ENCODE measurements around the gene PARD3B.

PARD3B gene

DNA sequence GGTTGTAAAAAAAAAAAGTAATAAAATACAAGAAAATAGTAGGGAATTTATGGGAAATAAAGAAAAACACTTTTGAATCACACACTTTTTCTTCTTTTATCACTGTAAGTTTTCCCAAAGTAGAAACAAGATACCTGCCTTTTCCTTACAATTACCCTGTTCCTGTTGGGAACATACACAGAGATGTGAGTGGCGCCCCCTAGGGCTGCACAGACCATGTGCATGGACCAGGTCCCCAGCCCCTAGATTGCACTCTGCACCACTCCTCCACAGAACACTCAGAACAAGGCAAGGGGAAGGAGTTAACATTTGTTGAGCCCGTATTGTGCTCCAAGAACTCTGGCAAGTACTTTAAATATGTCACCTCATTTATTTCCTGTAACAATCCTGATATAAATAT is 1018.4 kb downstream of the PARD3B start:
- TF ChIP-seq, protein P1, sequence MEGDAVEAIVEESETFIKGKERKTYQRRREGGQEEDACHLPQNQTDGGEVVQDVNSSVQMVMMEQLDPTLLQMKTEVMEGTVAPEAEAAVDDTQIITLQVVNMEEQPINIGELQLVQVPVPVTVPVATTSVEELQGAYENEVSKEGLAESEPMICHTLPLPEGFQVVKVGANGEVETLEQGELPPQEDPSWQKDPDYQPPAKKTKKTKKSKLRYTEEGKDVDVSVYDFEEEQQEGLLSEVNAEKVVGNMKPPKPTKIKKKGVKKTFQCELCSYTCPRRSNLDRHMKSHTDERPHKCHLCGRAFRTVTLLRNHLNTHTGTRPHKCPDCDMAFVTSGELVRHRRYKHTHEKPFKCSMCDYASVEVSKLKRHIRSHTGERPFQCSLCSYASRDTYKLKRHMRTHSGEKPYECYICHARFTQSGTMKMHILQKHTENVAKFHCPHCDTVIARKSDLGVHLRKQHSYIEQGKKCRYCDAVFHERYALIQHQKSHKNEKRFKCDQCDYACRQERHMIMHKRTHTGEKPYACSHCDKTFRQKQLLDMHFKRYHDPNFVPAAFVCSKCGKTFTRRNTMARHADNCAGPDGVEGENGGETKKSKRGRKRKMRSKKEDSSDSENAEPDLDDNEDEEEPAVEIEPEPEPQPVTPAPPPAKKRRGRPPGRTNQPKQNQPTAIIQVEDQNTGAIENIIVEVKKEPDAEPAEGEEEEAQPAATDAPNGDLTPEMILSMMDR (conservative IDR thresholded peaks at IDR 0.05; ENCODE audit: low read depth, low read length) = peak; percentile 55
- H3K4me3 ChIP-seq (ENCODE audit: low read length) = no peak overlapping the region
- no peak for DNase-seq (ENCODE audit: low read depth)

DNA sequence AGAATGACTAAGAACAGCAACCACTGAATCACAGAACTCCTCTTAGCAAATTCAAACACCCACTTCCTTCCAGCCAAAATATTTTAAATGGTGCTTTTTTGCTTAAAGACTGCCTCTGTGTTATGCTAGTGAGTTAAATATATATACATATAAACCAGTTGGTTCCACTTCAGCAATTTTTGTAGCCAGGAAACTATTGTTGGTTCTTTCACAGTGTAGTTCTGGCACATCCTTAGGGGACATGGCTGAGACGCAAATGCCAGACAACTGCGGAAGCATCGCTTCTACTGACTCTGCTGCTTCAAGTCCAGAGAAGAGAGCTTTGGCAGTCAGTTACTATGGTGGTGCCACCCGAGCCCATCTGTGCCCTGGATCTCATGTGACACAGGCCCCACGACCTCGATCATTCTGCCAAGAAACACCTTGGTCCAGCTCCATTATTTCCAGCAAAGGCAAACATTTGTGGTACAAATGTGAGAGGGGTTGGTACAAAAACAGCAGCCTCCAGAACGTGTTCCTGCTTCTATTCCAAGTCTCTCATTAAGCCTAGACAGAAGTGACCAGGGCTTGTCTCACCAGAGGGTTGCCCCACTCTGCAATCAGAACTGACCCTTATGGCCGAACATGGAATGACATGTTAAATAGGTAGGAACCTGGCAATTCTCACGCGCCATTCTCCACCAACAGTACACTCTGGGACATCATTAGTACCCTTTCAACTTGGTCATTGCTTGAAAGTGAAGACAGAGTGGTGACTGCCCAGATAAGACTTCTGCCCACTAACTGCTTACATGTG is 1019.3 kb downstream of the PARD3B start:
- no peak overlapping the region for H3K4me3 ChIP-seq (ENCODE audit: low read length)
- TF ChIP-seq, protein P1 (conservative IDR thresholded peaks at IDR 0.05; ENCODE audit: low read depth, low read length) = peak; percentile 12
- DNase-seq (ENCODE audit: low read depth) = no peak

DNA sequence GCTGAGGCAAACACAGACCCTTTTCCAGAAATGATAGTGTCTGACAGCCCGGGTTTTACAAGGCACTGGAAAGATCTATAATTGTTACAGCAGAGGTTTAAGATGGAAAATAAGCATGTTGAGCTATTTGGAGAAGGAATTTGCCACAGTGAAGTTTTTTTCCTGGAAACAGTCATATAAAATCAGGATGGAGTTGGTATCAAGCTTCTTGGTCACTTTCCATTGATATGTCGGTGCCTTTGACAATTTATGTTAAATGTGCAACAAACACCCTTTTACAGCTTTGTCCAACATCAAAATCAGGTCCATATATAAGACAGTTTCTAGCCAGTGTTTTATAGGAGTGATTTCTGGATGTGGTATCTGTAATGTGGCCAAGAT is 1019.9 kb downstream of the PARD3B start:
- TF ChIP-seq, protein P1 (conservative IDR thresholded peaks at IDR 0.05; ENCODE audit: low read depth, low read length) = no peak
- DNase-seq (ENCODE audit: low read depth) = no peak
- no peak overlapping the region for H3K4me3 ChIP-seq (ENCODE audit: low read length)

DNA sequence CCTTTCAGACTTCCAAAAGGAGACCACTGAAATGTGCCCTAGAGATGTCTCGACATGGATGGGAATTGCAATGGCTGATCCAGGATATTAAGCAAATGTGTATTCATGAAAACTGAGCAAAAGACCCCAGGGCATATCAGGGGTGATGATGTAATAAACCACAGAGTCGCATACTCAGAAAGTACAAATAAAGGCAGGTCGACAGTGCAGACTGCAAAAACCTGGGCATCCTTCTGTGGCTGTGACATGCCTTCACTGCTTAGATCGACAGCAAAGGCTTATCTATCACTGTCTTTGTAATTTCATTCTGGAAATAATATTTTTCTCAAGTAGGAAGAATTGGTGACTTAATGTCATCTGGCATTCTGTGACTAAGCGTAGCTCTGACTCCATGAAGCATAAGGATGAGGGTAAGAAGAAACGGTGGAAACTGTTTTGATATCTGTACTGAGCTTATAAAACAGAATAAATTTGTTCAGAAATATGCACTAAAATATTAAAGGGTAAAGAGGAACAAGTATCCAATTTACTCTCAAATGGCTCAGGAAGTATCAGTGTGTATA is 1021.4 kb downstream of the PARD3B start:
- H3K4me3 ChIP-seq (ENCODE audit: low read length) = no peak overlapping the region
- no peak for DNase-seq (ENCODE audit: low read depth)
- TF ChIP-seq, protein P1 (conservative IDR thresholded peaks at IDR 0.05; ENCODE audit: low read depth, low read length) = no peak

DNA sequence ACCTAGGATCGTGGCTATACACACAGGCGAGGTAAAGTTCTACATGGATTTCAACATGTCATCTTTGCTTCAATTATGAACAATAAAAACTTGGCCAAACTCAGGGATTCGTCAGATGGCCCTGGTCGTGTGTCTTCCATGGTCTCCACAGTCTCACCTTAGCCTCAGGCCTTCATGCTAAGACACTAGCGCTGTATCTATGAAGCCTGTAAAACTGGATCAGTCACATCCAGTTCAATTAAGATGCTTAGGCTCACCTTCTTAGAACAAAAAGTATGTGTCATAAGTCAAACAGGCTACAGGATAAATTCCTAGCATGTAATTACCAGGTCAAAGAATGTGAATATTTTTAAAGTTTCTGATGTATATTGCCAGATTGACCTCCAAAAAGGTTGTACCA is 1023.3 kb downstream of the PARD3B start:
- DNase-seq (ENCODE audit: low read depth) = no peak
- TF ChIP-seq, protein P1 (conservative IDR thresholded peaks at IDR 0.05; ENCODE audit: low read depth, low read length) = no peak
- no peak overlapping the region for H3K4me3 ChIP-seq (ENCODE audit: low read length)

DNA sequence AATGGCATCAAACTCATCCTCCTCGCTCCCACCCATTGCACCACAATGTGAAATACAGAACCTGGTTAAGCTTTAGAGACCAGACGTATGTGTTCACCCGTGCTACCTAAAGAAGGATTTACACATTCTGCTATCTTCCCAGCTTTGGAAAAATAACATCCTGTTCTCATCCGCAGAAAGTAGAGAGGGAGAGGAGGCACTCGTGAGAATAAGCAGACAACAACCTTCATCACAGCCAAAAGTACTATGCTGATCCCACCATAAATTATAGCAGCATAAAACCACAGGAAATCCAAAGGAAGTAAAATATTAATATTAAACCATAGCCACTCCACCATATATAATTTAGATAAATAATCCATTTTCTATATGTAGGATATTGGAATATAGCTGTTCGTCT is 1025.4 kb downstream of the PARD3B start:
- TF ChIP-seq, protein P1 (conservative IDR thresholded peaks at IDR 0.05; ENCODE audit: low read depth, low read length) = no peak
- DNase-seq (ENCODE audit: low read depth) = no peak
- H3K4me3 ChIP-seq (ENCODE audit: low read length) = no peak overlapping the region

Measured in retinal pigment epithelial cell (primary cell).